Dermis blood vessel endothelial cell (primary cell): Measurements from ENCODE around the gene LRMDA. TPM values are rescaled to one million over a fixed set of nuclear protein-coding genes. Genes with fewer than 3 reads are reported as not detected.

Experiments
- DNase-seq: peaks from one replicate; pipeline ENCODE4 v3.0.0; 2010
- total RNA-seq: library from RNA; depleted of rRNA; stranded (reverse); fragments of >200 nt; gene quantifications from 2 replicates; pipeline ENCODE4 v1.2.3, GENCODE V29; 2014

Gene LRMDA
- total RNA-seq, 1 donor from 2014 or later, result 27.4 TPM

GRCh38 chr10:76002262-76002854, 570.9 kb downstream of the LRMDA start:
- DNase-seq, result no peak

GRCh38 chr10:76007667-76008181, 576.3 kb downstream of the LRMDA start:
- no peak for DNase-seq

GRCh38 chr10:76009531-76009930, 578.1 kb downstream of the LRMDA start:
- DNase-seq, result no peak

- DNase-seq, result no peak
Observed at GRCh38 chr10:76010703-76011102, 579.3 kb downstream of the LRMDA start.

GRCh38 chr10:76012716-76013327, 581.4 kb downstream of the LRMDA start:
- DNase-seq, result no peak

GRCh38 chr10:76015245-76015644, 583.8 kb downstream of the LRMDA start:
- DNase-seq, result no peak

GRCh38 chr10:76017026-76017732, 585.8 kb downstream of the LRMDA start:
- DNase-seq, result no peak

- no peak for DNase-seq
Observed at GRCh38 chr10:76017733-76018433, 586.5 kb downstream of the LRMDA start.

- no peak for DNase-seq
Observed at GRCh38 chr10:76020630-76021029, 589.2 kb downstream of the LRMDA start.

- no peak for DNase-seq
Observed at GRCh38 chr10:76021398-76021797, 590.0 kb downstream of the LRMDA start.

GRCh38 chr10:76022366-76022765, 590.9 kb downstream of the LRMDA start:
- no peak for DNase-seq

- no peak for DNase-seq
Observed at GRCh38 chr10:76023007-76023406, 591.6 kb downstream of the LRMDA start.

GRCh38 chr10:76024460-76025123, 593.2 kb downstream of the LRMDA start:
- no peak for DNase-seq

- no peak for DNase-seq
Observed at GRCh38 chr10:76025124-76025477, 593.7 kb downstream of the LRMDA start.

GRCh38 chr10:76026176-76026771, 594.9 kb downstream of the LRMDA start:
- DNase-seq, result no peak

GRCh38 chr10:76026905-76027304, 595.5 kb downstream of the LRMDA start:
- DNase-seq, result no peak

- DNase-seq, result no peak
Observed at GRCh38 chr10:76029782-76030181, 598.4 kb downstream of the LRMDA start.

- no peak for DNase-seq
Observed at GRCh38 chr10:76031099-76031498, 599.7 kb downstream of the LRMDA start.

GRCh38 chr10:76031769-76032699, 600.6 kb downstream of the LRMDA start:
- DNase-seq, result no peak

GRCh38 chr10:76032700-76033039, 601.2 kb downstream of the LRMDA start:
- DNase-seq, result no peak

- DNase-seq, result no peak
Observed at GRCh38 chr10:76033457-76034196, 602.2 kb downstream of the LRMDA start.
